CD4-positive, alpha-beta T cell treated with Interleukin-12 subunit alpha and Interleukin-12 subunit beta, for 1 hour (primary cell): ENCODE data around the gene CBFA2T3.
"Not testable (repeated sequence)": the region's sequence is repeated elsewhere in the genome, so short reads cannot be mapped to it uniquely, and the experiment has no call there.

ENCODE experiments used
- DNase-seq: peaks from one replicate; pipeline ENCODE4 v3.0.0-alpha.2; 2020

CBFA2T3 gene

GRCh38 chr16:88977018-88977811, at the start of gene CBFA2T3:
CBFA2T3 (minus strand) TSS chr16:88977207; CDS start chr16:88976807, 400 bp downstream.
- no peak for DNase-seq

- DNase-seq, result peak; percentile 55
Observed at GRCh38 chr16:89026121-89026612, 49.2 kb upstream of the CBFA2T3 start.

GRCh38 chr16:89025636-89026035, 48.6 kb upstream of the CBFA2T3 start:
- no peak for DNase-seq

GRCh38 chr16:89024546-89025060, 47.6 kb upstream of the CBFA2T3 start:
- DNase-seq, result no peak

GRCh38 chr16:89023621-89024511, 46.9 kb upstream of the CBFA2T3 start:
- no peak for DNase-seq

- no peak for DNase-seq
Observed at GRCh38 chr16:89023151-89023551, 46.1 kb upstream of the CBFA2T3 start.

- DNase-seq, result no peak
Observed at GRCh38 chr16:89022051-89022836, 45.2 kb upstream of the CBFA2T3 start.

GRCh38 chr16:89020925-89021595, 44.1 kb upstream of the CBFA2T3 start:
- no peak for DNase-seq

GRCh38 chr16:89020068-89020924, 43.3 kb upstream of the CBFA2T3 start:
- DNase-seq, result no peak

- no peak for DNase-seq
Observed at GRCh38 chr16:89019511-89019910, 42.5 kb upstream of the CBFA2T3 start.

- no peak for DNase-seq
Observed at GRCh38 chr16:89018282-89019158, 41.5 kb upstream of the CBFA2T3 start.

GRCh38 chr16:89017543-89018281, 40.7 kb upstream of the CBFA2T3 start:
- DNase-seq, result no peak

GRCh38 chr16:89016561-89016960, 39.6 kb upstream of the CBFA2T3 start:
- DNase-seq, result not testable (repeated sequence)

- DNase-seq, result no peak
Observed at GRCh38 chr16:89015271-89015859, 38.4 kb upstream of the CBFA2T3 start.

GRCh38 chr16:89014403-89015230, 37.6 kb upstream of the CBFA2T3 start:
- DNase-seq, result no peak

GRCh38 chr16:89013692-89014402, 36.8 kb upstream of the CBFA2T3 start:
- no peak for DNase-seq

GRCh38 chr16:89013111-89013510, 36.1 kb upstream of the CBFA2T3 start:
- DNase-seq, result no peak
